SKM-1 treated with dmso at 0.1 percent for 144 hours (cell line): ENCODE measurements around the gene RNASE12.
A peak's percentile ranks its signal among the peaks of the same experiment; 100 is the strongest.
"Not testable (repeated sequence)": the region's sequence is repeated elsewhere in the genome, so short reads cannot be mapped to it uniquely, and the experiment has no call there.

ENCODE experiments used
- DNase-seq: peaks from one replicate; lab custom pipeline; 2025; ENCODE audit not compliant: unreplicated experiment; lab: John Stamatoyannopoulos, UW

Gene RNASE12

DNA sequence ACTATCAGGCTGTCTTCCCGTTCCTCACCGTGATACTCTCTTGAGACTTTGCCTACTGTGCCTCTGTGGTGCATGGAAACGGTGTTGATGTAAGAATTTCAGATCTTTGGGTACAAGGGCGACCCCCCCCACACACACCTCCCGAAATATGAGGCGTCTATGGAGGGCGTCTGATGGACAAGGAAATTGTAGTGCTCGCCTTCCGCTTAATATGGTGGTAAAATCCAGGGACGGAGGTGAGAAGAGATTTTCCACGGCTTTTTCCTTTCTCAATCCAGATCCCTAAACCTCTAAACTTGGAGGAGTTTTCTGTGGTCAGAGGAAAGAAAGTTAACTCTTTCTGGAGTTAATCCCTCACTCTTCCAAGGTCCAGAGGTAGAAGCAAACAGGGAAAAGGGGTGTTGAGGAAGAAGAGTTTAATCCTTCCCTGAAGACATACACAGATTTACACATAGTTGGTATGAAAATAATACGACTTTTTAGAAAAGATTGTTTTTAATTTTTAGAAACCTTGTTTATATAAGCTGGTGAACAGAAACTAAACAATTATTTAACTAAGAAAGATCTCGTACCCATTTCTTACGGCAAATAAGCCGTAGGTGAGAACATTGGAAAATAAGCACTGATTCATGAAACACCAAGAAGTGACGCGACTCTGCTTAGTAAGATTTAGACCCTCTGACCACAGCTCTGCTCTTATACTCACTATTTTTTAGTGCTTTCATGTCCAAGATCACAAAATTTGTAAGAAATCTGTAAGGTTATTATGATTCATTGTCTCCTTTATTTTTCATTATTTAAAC lies 23.1 kb upstream of the RNASE12 start:
- DNase-seq, result no peak

DNA sequence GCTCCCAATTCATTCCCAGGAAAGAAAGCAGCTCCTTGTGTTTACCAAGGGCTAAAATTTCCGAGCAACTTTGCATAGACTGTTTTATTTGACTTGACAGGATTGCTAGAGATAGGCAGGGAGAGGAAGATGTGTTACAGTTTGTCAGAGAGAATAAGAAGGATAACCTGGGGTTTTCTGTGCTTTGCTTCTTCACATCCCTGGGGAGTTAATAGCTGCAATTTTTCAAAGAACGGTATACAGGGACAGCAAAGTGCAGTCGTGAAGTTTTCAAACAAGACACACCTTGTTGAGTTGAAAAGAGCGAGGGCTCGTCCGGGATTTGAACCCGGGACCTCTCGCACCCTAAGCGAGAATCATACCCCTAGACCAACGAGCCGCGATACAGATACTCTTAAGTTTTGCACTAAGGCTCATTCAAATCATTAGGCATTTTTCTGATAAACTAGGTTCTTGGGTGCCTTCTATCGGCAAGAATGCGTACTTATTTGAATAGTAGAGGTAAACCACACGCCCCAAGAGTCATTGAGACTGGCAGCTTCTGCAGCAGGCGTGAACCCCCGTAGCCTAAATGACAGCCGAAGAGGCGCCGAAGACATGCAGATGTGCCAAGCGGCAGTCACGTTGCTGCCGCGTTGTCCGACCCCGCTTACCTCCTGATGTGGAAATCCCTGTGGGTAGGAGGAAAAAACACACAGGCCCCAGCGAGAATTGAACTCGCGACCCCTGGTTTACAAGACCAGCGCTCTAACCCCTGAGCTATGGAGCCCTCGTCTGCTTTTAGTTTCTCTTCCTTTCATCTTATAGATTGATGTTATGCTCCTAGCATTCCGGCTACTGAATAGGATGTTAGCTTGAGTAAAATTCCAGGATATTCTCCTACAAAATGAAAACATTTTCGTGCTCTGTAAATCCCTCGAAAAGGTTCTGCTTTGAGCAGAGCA lies 22.2 kb upstream of the RNASE12 start:
- peak; percentile 75 for DNase-seq

DNA sequence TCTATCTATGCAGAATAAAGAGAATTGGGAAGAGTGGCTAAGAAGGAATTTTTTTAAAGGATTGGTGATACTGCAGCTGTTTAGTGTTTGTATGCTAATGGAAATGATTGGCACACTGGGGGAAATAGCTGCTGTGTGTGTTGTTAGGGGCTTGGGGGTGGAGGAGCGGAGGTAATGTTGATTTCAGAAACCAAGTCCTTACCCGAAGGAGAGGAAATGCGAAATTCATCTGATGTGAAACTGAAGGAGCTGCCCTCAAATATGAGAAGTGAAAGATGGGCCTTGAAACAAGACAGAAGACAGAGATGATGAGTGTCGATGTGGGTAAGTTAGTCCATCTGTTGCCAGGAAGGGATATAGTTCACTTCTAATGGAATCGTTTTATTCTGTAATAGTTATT lies 21.2 kb upstream of the RNASE12 start:
- DNase-seq, result no peak

DNA sequence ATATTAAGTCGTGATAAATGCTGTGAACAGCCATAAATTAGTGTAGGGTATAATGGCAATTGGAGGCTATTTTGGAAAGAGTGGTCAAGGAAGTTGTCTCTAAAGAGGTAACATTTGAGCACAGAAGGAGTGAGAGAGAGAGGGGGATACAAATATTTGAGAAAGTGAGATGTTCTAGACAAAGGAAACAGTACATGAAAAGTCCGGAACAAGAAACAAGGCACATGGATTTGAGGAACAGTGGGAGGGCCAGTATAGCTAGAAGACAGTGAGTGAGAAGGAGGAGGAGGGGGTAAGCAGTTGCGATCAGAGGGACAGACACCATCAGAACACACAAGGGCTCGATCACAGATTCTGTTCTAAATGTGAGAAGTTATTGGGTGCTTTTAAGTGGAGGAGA lies 20.1 kb upstream of the RNASE12 start:
- no peak for DNase-seq

DNA sequence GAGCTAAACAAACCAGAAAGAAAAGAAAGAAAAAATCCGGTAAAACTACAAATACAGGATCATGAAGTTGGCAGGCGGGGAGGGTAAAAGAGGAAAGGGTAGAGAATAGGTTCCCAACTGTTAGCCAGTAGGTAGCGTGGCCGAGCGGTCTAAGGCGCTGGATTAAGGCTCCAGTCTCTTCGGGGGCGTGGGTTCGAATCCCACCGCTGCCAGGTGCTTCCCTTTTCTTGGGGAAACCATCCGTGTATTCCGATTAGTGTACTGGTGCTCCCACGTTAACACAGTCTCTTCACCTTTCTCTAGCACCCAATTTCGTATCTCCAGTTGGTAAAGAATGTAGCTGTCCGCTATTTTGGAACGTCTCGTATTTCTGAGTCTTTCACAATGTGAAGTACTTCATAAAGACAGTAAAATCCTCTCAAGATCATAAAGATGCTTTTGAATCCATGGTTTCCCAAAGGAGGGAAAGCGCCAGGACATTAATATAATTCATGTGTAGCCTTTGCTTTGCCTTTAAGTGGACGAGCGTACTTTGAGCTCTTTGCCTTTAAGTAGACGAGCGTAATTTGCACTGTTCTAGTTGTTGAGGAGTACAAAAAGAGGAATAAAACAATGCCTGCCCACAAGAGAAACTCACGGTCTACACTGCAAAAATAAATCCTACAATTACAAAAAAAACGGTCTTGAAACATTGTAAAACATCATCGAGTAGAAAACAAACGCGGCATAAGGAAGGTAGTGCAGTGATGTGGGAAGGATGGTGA lies 19.0 kb upstream of the RNASE12 start:
- peak; percentile 31 for DNase-seq

DNA sequence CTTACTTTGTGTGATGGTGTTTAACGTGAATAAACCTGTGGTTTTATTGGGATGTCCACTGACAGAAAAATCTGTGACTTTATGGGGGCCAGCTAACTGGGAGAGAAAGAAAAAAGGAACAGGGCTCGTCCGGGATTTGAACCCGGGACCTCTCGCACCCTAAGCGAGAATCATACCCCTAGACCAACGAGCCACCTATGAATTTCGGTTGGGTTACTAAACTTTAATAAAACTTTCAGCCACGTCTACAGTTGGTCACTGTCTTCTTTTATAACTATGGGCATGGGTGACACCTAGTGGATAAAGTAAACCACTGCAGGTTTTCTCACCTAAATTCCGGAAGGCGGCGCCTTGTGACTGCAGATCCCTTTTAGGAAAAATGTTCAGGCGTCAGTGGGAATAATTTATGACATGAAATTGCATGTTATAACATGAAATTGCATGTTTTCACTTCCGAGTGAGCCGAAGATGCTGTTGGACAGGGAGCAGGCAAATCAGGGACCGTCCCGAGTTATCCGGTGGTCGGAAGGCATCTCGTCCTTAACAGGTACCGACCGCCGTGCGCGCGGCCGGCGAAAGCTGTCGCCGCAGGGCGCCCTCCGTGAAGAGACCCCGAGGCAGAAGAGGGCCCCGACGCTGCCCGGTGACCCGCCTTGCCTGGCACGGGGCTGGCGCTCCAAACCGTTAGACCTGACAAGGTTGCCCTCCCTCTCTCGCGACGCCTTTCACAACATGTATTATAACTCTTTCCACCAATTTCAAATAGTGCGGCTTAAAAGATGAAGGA lies 18.2 kb upstream of the RNASE12 start:
- DNase-seq, result peak; percentile 72

DNA sequence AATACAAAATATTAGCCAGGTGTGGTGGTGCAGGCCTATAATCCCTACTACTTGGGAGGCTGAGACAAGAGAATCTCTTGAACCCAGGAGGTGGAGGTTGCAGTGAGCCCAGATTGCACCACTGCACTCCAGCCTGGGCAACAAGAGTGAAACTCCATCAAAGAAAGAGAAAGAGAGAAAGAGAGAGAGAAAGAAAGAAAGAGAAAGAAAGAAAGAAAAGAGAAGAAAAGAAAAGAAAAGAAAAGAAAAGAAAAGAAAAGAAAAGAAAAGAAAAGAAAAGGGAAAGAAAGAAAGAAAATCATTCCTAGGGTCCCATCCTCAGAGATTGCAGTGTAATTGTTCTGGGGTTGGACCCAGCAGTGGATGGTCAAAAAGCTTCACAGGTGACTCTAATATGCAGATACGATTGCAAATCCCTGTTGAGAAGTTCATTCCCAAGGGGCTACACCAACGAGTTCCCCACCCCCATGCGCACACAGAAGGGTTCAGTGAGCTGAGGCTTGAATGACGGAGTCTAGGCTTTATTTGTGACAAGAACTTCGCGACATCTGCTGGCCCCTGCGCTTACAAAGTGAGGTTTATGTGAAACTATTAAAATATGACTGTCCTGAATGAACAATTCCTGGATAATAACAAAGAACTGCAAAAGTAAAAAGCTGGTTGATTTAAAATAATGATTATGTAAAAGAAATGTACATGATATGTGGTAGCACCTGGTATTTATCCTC lies 17.4 kb upstream of the RNASE12 start:
- DNase-seq, result no peak

DNA sequence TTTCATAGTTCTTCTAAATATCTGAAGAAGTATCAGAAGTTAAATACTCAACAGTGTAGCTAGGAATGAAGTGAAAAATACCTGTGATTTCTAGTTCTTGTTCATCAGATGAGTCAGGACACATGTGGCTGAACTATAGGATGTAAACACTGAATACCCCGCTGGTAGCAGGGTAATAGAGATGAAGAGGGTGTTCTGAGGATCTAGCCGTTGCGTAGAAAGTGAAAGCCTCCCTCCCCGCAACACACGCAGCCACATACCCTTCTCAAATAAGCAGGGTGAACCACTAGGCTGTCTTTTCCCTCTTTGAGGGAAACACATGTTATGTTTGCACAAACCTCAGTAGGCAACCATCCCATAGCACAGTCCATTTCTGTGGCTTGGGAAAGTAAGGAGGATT lies 16.4 kb upstream of the RNASE12 start:
- no peak for DNase-seq

DNA sequence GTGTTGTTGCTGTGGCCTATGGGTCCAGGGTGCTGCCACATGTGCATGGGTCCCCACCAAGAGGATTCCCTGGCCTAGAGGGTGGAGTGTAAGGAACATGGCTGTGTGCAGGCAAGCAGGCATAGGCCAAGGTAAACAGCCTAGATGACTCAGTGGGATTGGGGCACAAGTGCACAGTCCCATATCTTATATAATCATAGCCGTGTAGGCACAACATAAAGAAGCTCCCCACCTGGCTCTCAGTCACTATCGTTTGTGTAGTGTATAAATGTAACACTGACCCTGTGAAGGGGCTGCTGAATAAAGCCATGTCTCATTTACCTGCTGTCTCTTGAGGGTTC lies 15.7 kb upstream of the RNASE12 start:
- no peak for DNase-seq

DNA sequence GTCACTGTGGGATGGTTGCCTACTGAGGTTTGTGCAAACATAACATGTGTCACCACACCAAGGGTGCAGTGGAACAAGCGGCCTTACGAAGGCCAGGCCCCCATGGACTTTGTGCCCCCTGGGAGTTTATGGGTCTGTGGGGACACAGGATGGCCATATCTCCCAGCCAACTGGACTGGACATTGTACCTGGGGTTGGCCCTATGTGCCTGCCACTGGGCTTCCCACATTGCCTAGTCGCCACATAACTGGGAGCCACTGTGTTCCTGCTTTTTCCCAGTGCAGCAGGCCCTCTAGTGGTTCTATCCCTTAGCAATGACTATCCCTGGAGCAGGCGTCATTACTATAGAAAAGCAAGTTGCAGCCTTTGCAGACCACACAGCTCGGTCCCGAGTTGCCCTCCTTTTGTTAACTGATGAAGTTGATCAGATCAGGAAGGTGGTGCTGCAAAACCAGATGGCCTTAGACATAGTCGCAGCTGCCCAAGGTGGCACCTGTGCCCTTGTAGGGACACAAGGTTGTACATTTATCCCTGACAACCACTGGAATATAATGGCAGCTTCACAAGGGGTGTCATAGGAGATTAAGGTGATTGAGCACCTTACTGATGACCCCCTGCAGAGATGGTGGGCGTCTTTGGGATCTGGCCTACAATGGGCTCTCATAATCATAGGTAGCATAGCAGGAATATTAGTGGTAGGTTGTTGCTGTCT lies 15.2 kb upstream of the RNASE12 start:
- peak; percentile 7 for DNase-seq

DNA sequence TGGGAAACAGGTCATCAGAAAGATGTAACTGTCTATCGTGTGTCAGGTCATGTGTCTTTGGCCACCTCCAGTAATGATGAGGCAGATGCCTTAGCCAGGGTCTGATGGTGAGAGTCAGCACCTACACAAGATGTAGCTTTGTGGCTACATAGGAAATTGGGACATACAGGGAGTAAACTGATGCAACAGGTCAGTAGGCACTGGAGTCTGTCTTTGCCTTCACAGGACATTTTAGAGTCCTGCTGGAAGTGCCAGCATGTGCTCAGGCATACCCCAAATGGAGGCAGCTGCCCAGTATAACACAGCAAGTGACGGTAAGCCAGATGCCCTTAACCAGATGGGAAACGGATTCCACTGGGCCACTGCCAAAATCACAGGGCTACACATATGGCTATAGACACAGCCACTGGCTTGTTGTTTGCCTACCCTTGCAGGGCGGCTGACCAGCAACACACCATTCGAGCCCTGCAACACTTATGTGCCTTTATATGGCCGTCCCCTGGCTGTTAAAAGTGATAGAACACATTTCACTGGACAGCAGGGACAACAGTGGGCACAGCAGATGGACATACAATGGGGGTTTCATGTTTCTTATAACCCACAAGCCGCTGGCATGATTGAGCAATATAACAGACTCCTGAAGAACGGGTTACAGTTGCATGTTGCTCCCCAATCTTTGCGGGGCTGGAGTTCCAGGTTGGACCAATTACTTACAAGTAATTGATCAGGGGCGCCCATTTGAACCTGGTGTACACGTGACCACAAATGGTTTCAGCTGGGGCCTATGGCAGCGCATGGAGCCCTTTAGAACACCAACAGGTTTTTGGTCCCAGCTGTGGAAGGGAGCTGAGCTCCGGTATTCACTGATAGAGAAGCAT lies 12.9 kb upstream of the RNASE12 start:
- DNase-seq, result no peak

DNA sequence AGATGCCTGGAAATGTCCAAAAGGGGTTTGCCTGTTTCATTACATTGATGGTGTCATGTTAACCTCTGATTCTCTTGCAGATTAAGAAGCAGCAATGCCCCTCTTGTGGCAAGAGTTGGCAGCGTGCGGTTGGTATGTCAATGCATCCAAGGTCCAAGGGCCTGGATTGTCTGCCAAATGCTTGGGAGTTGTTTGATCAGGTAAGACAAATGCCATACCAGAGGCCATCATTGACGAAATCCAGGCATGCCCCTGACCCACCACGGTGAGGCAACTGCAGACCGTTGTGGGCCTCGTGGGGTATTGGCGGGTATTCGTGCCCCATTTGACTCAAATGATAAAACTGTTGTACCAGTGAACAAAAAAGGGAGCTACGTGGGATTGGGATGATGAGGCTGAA lies 11.4 kb upstream of the RNASE12 start:
- DNase-seq, result no peak

DNA sequence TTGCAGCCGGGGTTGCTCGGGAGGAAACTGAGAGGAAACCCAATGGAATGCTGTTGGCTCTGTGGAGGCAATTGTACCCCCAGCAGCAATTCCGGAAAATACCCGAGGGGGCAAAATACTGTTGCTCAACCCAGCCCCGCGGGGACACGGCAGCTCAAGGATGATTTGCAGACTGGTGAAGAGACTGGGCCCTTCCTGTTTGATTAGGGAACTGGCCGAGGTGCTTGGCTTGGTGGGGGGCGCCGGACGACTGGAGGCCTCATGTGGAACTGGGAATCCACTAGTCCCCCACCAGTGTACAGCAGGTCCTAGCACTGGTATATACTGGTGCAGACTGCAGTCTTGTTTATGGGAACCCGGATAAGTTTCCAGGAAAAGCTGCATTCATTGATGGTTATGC lies 10.3 kb upstream of the RNASE12 start:
- DNase-seq, result no peak

DNA sequence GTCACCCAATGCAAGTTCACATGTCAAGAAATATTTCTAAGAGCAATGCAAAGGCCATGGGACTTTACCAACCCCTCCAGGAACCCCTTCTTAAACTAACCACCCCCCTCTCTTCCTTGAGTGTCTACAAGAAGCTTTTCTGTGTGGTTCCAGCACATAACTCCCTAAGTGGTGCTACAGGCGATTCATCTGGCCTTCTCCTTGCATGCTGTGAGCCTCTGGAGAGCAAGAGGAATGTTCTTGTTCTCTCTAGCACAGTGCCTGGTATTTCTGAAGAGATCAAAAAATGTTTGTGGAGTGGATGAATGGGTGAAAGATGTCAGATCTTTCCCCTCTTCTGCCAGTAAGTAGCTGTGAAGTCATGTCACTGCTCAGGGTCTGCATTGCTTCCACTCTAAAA lies 5.9 kb upstream of the RNASE12 start:
- DNase-seq, result no peak

DNA sequence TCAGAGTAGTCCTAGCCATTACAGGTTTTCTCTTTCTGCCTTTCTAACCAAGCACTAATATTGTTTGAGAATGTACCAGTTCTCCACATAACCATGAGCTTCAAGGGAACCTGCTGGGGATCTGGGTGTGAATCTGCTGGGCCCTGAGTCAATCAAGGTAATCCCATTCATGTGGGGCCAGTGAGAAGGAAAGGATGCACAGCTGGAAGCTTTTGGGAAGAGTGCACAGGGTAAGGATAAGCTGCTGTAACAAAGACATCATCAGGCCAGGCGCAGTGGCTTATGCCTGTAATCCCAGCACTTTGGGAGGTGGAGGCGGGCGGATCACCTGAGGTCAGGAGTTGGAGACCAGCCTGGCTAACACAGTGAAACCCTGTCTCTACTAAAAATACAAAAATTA lies 4.5 kb upstream of the RNASE12 start:
- DNase-seq, result not testable (repeated sequence)

DNA sequence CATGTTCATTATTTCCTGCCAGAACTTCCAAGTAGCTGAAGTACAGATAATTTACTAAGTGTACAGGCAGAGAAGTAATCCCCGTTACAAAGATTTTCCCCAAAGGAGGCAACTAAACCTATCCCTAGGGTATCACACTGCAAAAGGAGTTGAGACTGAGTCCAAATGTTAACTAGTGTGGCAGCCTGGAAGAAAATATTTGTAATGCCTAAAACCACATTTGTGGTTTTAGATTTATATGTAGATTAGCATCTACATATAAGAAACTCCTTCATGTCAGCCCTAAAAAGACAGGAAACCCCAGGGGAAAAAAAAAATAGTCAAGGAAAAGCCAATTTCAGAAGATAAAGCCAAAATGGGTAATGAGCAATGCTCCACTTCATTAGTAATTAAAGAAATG lies 1.4 kb upstream of the RNASE12 start:
- DNase-seq, result no peak

DNA sequence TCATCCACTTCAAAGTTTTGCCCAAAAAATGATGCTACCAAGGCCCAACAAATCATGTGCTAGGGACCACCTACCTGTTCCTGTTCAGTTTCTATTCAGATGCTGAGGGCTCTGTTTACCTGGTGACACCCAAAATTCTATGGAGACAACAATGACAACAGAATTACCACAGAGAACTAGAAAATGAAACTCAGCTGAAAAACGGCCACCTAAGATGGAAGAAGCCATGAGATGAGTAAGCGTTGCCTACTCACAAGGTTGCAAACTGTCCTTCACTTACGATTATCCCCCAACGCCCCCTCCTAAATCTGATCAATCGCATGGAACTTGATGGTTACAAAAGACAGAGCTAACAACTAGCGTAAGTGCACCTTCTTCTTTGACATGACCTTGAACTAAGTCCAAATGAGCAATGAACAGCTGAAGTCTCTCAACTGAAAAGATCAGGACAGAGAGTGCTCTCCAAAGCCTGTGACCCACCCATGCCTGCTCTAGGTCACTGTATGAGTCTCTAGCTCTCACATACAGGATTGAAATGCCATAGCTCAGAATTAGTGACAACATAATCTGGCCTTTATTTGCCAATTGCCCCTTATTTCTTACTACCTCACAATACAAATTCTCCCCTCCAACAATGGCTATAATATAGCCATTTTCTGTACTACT lies 3.6 kb downstream of the RNASE12 start, which contains the start of gene RNASE11:
Gene RNASE11 (minus strand): TSS at position 513 of the 666 bp plus-strand sequence.
- no peak for DNase-seq

DNA sequence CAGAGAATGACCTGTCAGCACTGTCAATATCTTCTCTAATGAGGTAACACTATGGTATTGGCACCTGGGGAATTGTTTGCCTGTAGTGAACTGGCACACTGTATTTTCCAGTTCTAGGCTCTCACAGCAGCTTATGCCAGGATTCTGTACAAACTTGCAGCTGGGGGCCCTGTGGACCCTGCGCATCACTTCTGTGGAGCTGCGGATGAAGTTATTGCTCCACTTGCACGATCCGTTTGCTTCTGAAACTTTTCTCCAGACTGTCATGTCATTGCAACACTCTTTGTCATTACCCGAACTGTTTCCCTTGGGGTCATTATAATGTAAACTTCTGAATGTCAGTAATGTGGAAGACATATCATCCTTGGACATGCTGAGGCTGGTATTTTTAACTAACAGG lies 7.3 kb downstream of the RNASE12 start:
- DNase-seq, result no peak
